BE2C (cell line): Measurements from ENCODE around the gene SIL1.

Experiments
- DNase-seq: peaks from one replicate; pipeline ENCODE4 v3.0.0-alpha.2; 2020
- H3K27me3 ChIP-seq: fragments of 250-450 bp; sonication (Bioruptor Pico); 2 replicates; pipeline ENCODE4 v1.5.1; 2020; ENCODE audit warnings: mild to moderate bottlenecking
- H3K36me3 ChIP-seq: fragments of 250-450 bp; sonication (Bioruptor Pico); 2 replicates; pipeline ENCODE4 v1.5.1; 2020; ENCODE audit warnings: mild to moderate bottlenecking
- H3K4me1 ChIP-seq: fragments of 250-450 bp; sonication (Bioruptor Pico); 2 replicates; pipeline ENCODE4 v1.5.1; 2020
- H3K4me3 ChIP-seq: 2 replicates; pipeline ENCODE4 v1.5.1; 2011; ENCODE audit warnings: low read depth, low read length
- H3K9me3 ChIP-seq: fragments of 250-450 bp; sonication (Bioruptor Pico); 2 replicates; pipeline ENCODE4 v1.5.1; 2020
- CTCF ChIP-seq: IDR thresholded peaks from 2 replicates; pipeline ENCODE4 v1.5.1; 2012; ENCODE audit warnings: mild to moderate bottlenecking, low read depth, low read length

The SIL1 gene

GRCh38 chr5:138920181-138920580, 278.0 kb downstream of the SIL1 start:
- no peaks in the 10 kb centered on the region; the same call in 1 of the 2 replicates for H3K36me3 ChIP-seq
- no peak for DNase-seq
- peaks cover 14% of the 10 kb centered on the region for H3K4me1 ChIP-seq
- H3K27me3 ChIP-seq = no peaks in the 10 kb centered on the region
- TF ChIP-seq CTCF = no peak
- H3K4me3 ChIP-seq = no peak overlapping the region
- H3K9me3 ChIP-seq = no peaks in the 10 kb centered on the region

GRCh38 chr5:138918686-138919085, 279.5 kb downstream of the SIL1 start:
- Histone ChIP-seq H3K36me3 (no peaks in the 10 kb centered on the region), H3K9me3 (no peaks in the 10 kb centered on the region), H3K4me1 (peaks cover 14% of the 10 kb centered on the region), H3K27me3 (no peaks in the 10 kb centered on the region), H3K4me3 (no peak overlapping the region)
- DNase-seq = peak; percentile 30
- TF ChIP-seq CTCF = no peak

- H3K4me3 ChIP-seq = no peak overlapping the region
- no peaks in the 10 kb centered on the region for H3K27me3 ChIP-seq
- H3K9me3 ChIP-seq = no peaks in the 10 kb centered on the region
- no peak for DNase-seq
- H3K4me1 ChIP-seq = peaks cover 13% of the 10 kb centered on the region
- no peaks in the 10 kb centered on the region for H3K36me3 ChIP-seq
- TF ChIP-seq CTCF = no peak
These were observed 283.8 kb downstream of the SIL1 start for GRCh38 chr5:138914338-138914737.

GRCh38 chr5:138913773-138914172, 284.4 kb downstream of the SIL1 start:
- Histone ChIP-seq H3K27me3 (no peaks in the 10 kb centered on the region), H3K9me3 (no peaks in the 10 kb centered on the region), H3K4me1 (peaks cover 8% of the 10 kb centered on the region), H3K4me3 (no peak overlapping the region), H3K36me3 (no peaks in the 10 kb centered on the region)
- DNase-seq = no peak
- TF ChIP-seq CTCF = no peak

- Histone ChIP-seq H3K9me3 (no peaks in the 10 kb centered on the region), H3K27me3 (no peaks in the 10 kb centered on the region), H3K4me3 (no peak overlapping the region), H3K4me1 (no peaks in the 10 kb centered on the region), H3K36me3 (no peaks in the 10 kb centered on the region)
- no peak for DNase-seq
- no peak for TF ChIP-seq CTCF
These were observed 286.1 kb downstream of the SIL1 start for GRCh38 chr5:138912093-138912492.

- Histone ChIP-seq H3K4me3 (no peak overlapping the region), H3K36me3 (no peaks in the 10 kb centered on the region), H3K27me3 (no peaks in the 10 kb centered on the region), H3K9me3 (no peaks in the 10 kb centered on the region), H3K4me1 (no peaks in the 10 kb centered on the region)
- no peak for DNase-seq
- TF ChIP-seq CTCF = no peak
These were observed 286.7 kb downstream of the SIL1 start for GRCh38 chr5:138911441-138911840.
